22Rv1 (cell line): ENCODE measurements around the gene ADAMTSL2.

ENCODE experiments used
- H3K27ac ChIP-seq: fragments of 450-650 bp; 2 replicates; pipeline ENCODE4 v1.5.1; 2017
- ZFX ChIP-seq: fragments of 450-650 bp; IDR thresholded peaks from 2 replicates; pipeline ENCODE4 v1.6.1; 2017; ENCODE audit warnings: antibody characterized with exemption, borderline replicate concordance
- TF ChIP-seq, protein P1 (sequence below): fragments of 450-650 bp; IDR thresholded peaks from 2 replicates; pipeline ENCODE4 v1.5.1; 2017; ENCODE audit warnings: mild to moderate bottlenecking

ADAMTSL2 gene

DNA sequence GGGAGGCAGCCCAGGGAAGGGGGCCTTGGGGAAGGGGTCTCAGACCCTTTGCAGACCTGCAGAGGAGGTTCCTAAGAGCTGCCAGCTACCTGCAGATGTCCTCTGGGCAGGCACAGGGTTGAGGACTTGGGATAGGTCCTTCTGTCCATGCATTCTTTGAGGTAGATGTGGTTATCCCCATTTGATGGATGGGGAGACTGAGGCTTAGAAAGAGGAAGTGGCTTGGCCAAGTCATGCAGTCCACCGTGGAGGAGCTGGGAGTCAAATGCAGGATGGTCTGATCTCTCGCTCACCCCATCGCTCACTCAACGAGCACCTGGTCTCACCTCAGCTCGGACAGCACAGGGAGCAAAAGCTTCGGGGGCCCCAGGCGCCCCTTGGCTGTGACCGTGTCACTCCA lies 20.2 kb downstream of the ADAMTSL2 start:
- no peak overlapping the region for H3K27ac ChIP-seq
- TF ChIP-seq ZFX = no peak
- TF ChIP-seq, protein P1, sequence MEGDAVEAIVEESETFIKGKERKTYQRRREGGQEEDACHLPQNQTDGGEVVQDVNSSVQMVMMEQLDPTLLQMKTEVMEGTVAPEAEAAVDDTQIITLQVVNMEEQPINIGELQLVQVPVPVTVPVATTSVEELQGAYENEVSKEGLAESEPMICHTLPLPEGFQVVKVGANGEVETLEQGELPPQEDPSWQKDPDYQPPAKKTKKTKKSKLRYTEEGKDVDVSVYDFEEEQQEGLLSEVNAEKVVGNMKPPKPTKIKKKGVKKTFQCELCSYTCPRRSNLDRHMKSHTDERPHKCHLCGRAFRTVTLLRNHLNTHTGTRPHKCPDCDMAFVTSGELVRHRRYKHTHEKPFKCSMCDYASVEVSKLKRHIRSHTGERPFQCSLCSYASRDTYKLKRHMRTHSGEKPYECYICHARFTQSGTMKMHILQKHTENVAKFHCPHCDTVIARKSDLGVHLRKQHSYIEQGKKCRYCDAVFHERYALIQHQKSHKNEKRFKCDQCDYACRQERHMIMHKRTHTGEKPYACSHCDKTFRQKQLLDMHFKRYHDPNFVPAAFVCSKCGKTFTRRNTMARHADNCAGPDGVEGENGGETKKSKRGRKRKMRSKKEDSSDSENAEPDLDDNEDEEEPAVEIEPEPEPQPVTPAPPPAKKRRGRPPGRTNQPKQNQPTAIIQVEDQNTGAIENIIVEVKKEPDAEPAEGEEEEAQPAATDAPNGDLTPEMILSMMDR = no peak

DNA sequence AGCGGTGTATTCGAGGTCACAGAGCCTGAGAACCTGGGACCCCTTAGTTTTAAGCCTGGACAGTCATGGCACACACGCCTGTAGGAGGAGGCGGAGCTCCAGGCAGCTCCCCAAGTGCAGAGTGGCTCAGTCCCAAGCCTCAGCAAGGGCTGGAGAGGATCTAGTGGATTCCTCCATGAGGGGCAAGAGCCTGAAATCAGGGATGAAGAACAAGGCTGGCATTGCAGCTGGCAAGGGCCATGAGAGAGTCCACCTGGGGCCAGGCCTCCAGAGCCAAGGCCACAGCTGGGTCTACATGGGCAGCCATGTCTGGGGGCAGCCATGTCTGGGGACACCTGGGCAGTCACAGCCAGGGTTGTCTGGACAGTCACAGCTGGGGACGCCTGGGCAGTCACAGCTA lies 21.9 kb downstream of the ADAMTSL2 start:
- H3K27ac ChIP-seq = no peak overlapping the region

DNA sequence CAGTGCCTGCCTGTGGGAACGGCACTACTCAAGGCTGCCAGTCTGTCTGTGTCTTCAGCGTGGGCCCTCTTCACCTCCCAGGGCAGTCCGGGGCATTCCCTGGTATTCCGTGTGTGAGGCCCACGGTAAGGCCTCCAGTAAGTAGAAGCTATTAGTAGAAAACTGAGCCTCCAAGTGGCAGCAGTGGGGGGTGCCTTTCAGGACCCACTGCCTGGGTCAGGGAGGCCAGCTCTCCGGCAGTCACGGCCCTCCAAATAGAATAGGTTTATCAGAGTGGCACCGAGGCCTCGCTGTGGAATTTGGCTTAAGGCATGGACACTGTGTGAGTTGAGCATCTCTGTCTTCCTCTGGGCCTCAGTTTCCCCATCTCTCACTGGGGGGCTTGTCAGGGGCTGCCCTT lies 23.1 kb downstream of the ADAMTSL2 start:
- H3K27ac ChIP-seq = no peak overlapping the region
- TF ChIP-seq, protein P1 = no peak
- TF ChIP-seq ZFX = no peak

More for the DNA sequence above, 21.9 kb downstream of the ADAMTSL2 start:
- no peak for TF ChIP-seq ZFX

DNA sequence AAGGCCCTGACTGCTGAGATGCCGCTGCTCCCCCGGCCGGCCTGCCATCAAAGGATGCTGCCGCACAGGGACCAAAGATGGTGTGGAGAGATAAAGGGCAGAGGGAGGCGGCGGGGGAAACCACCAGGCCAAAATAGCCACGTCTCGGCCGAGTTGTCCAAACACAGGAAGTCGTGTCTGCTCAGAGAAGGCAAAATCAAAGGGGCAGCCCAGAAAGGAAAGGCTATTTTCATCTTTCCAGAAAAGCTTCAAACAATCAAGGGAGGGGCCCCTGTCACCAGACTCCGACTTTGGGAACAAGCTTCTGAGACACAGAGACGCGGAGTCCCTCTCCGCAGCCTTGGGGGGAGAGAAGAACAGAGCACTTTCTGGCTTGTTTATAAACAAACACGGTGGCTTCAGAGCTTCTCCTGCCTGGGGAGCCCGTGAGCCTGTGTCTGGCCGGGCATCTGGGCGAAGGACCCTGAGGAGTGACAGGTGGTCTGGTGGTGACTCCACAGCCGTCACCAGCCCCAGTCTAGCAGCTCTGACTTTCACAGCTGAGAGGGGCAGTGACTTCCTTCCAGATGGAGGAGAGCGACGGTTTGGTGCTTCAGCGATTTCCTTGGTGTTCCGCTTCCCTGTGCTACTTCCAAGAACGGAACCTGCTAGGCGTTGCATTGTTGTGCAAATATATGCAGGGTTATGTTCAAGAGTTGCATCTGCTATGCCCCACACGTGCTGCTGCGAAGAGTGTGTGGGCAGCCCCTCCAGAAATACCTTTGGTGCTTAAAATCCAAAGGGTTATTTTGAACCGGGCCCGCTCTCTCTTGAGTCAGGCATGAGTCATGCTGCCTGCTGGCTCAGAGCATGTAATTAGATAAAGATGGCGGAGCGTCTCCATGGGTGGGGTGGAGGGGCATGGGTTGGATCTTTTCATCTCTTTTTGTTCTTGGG lies 24.0 kb downstream of the ADAMTSL2 start:
- TF ChIP-seq ZFX = no peak
- TF ChIP-seq, protein P1 = no peak
- no peak overlapping the region for H3K27ac ChIP-seq

DNA sequence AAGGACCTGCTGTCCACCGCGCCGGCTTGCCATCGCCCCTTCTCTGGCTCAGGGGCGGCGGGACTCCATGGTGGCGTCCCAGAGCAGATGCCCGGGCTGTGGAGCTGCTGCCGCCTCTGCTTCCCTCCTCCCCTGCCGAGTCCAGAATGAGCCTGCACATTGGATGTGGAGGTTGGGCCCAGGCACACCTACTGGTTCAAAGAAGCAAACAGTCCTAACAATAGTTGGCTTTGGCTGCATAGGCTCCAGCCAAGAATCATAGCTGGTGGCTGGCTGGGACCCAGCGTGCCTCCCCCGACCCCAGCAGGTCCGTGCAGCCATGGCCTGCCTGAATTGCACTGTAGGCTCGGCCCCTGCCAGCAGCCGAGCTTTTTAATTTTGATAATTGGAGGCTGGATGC lies 25.8 kb downstream of the ADAMTSL2 start:
- no peak overlapping the region for H3K27ac ChIP-seq
- TF ChIP-seq, protein P1 = no peak
- no peak for TF ChIP-seq ZFX

DNA sequence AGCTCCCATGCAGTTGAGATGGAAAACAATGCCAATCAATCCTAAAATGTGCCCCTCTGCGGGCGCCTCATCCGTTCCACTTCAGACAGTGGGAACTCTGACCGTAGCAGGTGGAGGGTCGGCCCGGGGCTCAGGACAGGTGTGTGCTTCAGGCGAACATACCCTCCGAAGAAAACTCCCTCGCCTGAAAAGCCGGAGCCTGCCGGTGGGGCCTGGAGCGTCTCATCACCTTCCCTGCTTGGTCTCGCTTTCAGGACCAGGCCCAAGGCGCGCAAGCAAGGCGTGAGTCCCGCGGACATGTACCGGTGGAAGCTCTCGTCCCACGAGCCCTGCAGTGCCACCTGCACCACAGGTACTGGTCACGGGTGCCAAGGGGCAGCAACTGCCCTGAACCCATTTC lies 26.4 kb downstream of the ADAMTSL2 start:
- H3K27ac ChIP-seq = no peak overlapping the region
- no peak for TF ChIP-seq ZFX
- TF ChIP-seq, protein P1 = no peak

DNA sequence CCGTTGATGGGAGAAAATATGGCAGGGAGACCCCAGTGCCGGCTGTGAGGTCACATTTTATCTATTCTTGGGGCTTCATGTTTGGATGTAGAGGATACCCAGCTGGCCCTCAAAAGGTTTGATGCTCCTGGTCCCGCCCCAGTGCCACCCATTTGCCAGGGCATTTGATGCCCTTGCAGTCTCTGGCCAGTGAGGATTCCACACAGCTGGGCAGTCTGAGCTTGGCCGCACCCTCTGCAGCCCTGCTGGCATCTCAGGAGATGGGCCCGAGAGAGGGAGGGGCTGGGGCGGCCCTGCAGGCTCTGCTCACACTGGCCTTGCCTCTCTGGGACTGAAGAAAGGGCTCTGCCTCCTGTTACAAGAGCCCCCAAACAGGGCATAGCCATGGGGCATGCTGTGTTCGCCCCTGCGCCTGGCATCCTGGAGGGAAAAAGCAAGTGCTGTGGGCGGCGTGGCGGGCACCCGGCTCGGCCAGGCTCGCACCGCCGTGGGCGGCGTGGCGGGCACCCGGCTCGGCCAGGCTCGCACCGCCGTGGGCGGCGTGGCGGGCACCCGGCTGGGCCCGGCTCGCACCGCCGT lies 27.6 kb downstream of the ADAMTSL2 start:
- TF ChIP-seq, protein P1 = no peak
- TF ChIP-seq ZFX = no peak

More for the DNA sequence above, 27.6 kb downstream of the ADAMTSL2 start:
- H3K27ac ChIP-seq = no peak overlapping the region
